Ectodermal cell (in vitro differentiated cells): ENCODE measurements around the gene CPLX1. TPM values are rescaled to one million over a fixed set of nuclear protein-coding genes. Genes with fewer than 3 reads are reported as not detected.

Experiments used
- H3K27ac ChIP-seq: 2 replicates; pipeline ENCODE4 v1.7.0; 2013; ENCODE audit warnings: mild to moderate bottlenecking, low read depth, low read length; ENCODE audit not compliant: insufficient read depth, poor library complexity, severe bottlenecking
- H3K27me3 ChIP-seq: 2 replicates; pipeline ENCODE4 v1.7.0; 2013; ENCODE audit warnings: mild to moderate bottlenecking, low read length; ENCODE audit not compliant: insufficient read depth, control insufficient read depth, poor library complexity, severe bottlenecking
- H3K36me3 ChIP-seq: one replicate; pipeline ENCODE4 v1.7.0; 2013; ENCODE audit warnings: low read length; ENCODE audit not compliant: control insufficient read depth, insufficient read depth
- H3K4me1 ChIP-seq: one replicate; pipeline ENCODE4 v1.7.0; 2013; ENCODE audit warnings: low read length; ENCODE audit not compliant: control insufficient read depth, insufficient read depth
- H3K4me3 ChIP-seq: 2 replicates; pipeline ENCODE4 v1.7.0; 2013; ENCODE audit warnings: low read depth, low read length, control low read depth; ENCODE audit not compliant: insufficient read depth
- H3K9me3 ChIP-seq: 2 replicates; pipeline ENCODE4 v1.7.0; 2013; ENCODE audit warnings: mild to moderate bottlenecking, low read length, moderate library complexity; ENCODE audit not compliant: control insufficient read depth
- WGBS, 2 experiments: methylation state at CpG; one replicate each; pipeline ENCODE4 v1.1.7; 2013; ENCODE audit warnings: missing lambda C conversion rate in 2 of 2; 5-methylcytosine and 5-hydroxymethylcytosine counted together
- polyA plus RNA-seq, 4 experiments: library from polyadenylated mRNA; stranded (reverse); fragments of 50-300 nt; gene quantifications; one replicate each; pipeline ENCODE4 v1.2.3, GENCODE V29; 2013

Gene CPLX1
- polyA plus RNA-seq (2013, experiment 1 of 4): 0.39 TPM
- polyA plus RNA-seq (2013, experiment 2 of 4): not detected
- 0.43 TPM for polyA plus RNA-seq (2013, experiment 3 of 4)
- polyA plus RNA-seq (2013, experiment 4 of 4): 0.41 TPM

- WGBS, 2 experiments: 1 to 2% methylated on average over 34 to 35 of the region's 61 CpGs
- H3K27me3 ChIP-seq: peaks cover 78% of the 10 kb centered on the region
- no peaks in the 10 kb centered on the region for H3K36me3 ChIP-seq
- no peak within 1 kb of the TSS for H3K27ac ChIP-seq
- H3K9me3 ChIP-seq: no peaks in the 10 kb centered on the region
- H3K4me1 ChIP-seq: peaks cover 8% of the 10 kb centered on the region
- H3K4me3 ChIP-seq: peak within 1 kb of the TSS; percentile 16
Observed at GRCh38 chr4:825971-826330, at the start of gene CPLX1. Gene CPLX1 (minus strand): TSS chr4:826129. CDS start chr4:824522, 1,607 bp downstream.

- no peak overlapping the region for H3K4me3 ChIP-seq
- no peaks in the 10 kb centered on the region for H3K27me3 ChIP-seq
- H3K9me3 ChIP-seq: no peaks in the 10 kb centered on the region
- H3K36me3 ChIP-seq: peaks cover 7% of the 10 kb centered on the region
- H3K27ac ChIP-seq: no peak overlapping the region
- WGBS, 2 experiments: 92 to 94% methylated on average over 17 of the region's 17 CpGs
- no peaks in the 10 kb centered on the region for H3K4me1 ChIP-seq
Observed at GRCh38 chr4:874971-875817, 49.3 kb upstream of the CPLX1 start.

- Histone ChIP-seq H3K36me3 (peaks cover 11% of the 10 kb centered on the region), H3K27ac (no peak overlapping the region), H3K9me3 (no peaks in the 10 kb centered on the region), H3K27me3 (no peaks in the 10 kb centered on the region), H3K4me1 (no peaks in the 10 kb centered on the region), H3K4me3 (no peak overlapping the region)
- WGBS, 2 experiments: 96 to 97% methylated on average over 9 of the region's 9 CpGs
Observed at GRCh38 chr4:874056-874455, 48.1 kb upstream of the CPLX1 start.

GRCh38 chr4:872241-872981, 46.5 kb upstream of the CPLX1 start:
- H3K27me3 ChIP-seq: no peaks in the 10 kb centered on the region
- H3K27ac ChIP-seq: no peak overlapping the region
- no peaks in the 10 kb centered on the region for H3K4me1 ChIP-seq
- peaks cover 15% of the 10 kb centered on the region for H3K36me3 ChIP-seq
- 95% methylated on average over 43 of the region's 43 CpGs for WGBS, 2 experiments
- H3K4me3 ChIP-seq: no peak overlapping the region
- no peaks in the 10 kb centered on the region for H3K9me3 ChIP-seq

- H3K27ac ChIP-seq: no peak overlapping the region
Observed at GRCh38 chr4:871484-871883, 45.6 kb upstream of the CPLX1 start.

GRCh38 chr4:870951-871350, 45.0 kb upstream of the CPLX1 start:
- Histone ChIP-seq H3K36me3 (peaks cover 19% of the 10 kb centered on the region), H3K27ac (no peak overlapping the region), H3K9me3 (no peaks in the 10 kb centered on the region), H3K4me3 (no peak overlapping the region), H3K27me3 (no peaks in the 10 kb centered on the region), H3K4me1 (no peaks in the 10 kb centered on the region)
- WGBS, 2 experiments: 95 to 96% methylated on average over 20 of the region's 20 CpGs

More at GRCh38 chr4:871484-871883, 45.6 kb upstream of the CPLX1 start:
- H3K9me3 ChIP-seq: no peaks in the 10 kb centered on the region
- WGBS, 2 experiments: 89 to 91% methylated on average over 9 of the region's 9 CpGs
- peaks cover 22% of the 10 kb centered on the region for H3K36me3 ChIP-seq
- no peak overlapping the region for H3K4me3 ChIP-seq
- H3K27me3 ChIP-seq: no peaks in the 10 kb centered on the region
- H3K4me1 ChIP-seq: no peaks in the 10 kb centered on the region

GRCh38 chr4:869776-870175, 43.8 kb upstream of the CPLX1 start:
- Histone ChIP-seq H3K4me3 (no peak overlapping the region), H3K36me3 (peaks cover 19% of the 10 kb centered on the region)
- 92 to 95% methylated on average over 15 of the region's 15 CpGs for WGBS, 2 experiments

GRCh38 chr4:868421-868820, 42.5 kb upstream of the CPLX1 start:
- H3K27ac ChIP-seq: no peak overlapping the region
- 96 to 97% methylated on average over 21 of the region's 21 CpGs for WGBS, 2 experiments
- no peaks in the 10 kb centered on the region for H3K4me1 ChIP-seq
- peaks cover 19% of the 10 kb centered on the region for H3K36me3 ChIP-seq
- H3K4me3 ChIP-seq: no peak overlapping the region
- no peaks in the 10 kb centered on the region for H3K9me3 ChIP-seq
- no peaks in the 10 kb centered on the region for H3K27me3 ChIP-seq

More at GRCh38 chr4:869776-870175, 43.8 kb upstream of the CPLX1 start:
- no peaks in the 10 kb centered on the region for H3K9me3 ChIP-seq
- no peak overlapping the region for H3K27ac ChIP-seq
- no peaks in the 10 kb centered on the region for H3K4me1 ChIP-seq
- H3K27me3 ChIP-seq: no peaks in the 10 kb centered on the region

- no peaks in the 10 kb centered on the region for H3K9me3 ChIP-seq
- no peaks in the 10 kb centered on the region for H3K27me3 ChIP-seq
- no peak overlapping the region for H3K27ac ChIP-seq
- WGBS, 2 experiments: 91 to 92% methylated on average over 26 of the region's 26 CpGs
- H3K4me3 ChIP-seq: no peak overlapping the region
- no peaks in the 10 kb centered on the region for H3K4me1 ChIP-seq
- peaks cover 19% of the 10 kb centered on the region for H3K36me3 ChIP-seq
Observed at GRCh38 chr4:867526-868250, 41.8 kb upstream of the CPLX1 start.
